NCI-H1092 treated with DMSO at 0.1 percent for 48 hours (cell line): Measurements from ENCODE around the gene S100Z.
"Not testable (repeated sequence)": the region's sequence is repeated elsewhere in the genome, so short reads cannot be mapped to it uniquely, and the experiment has no call there.

Source experiments
- DNase-seq: peaks from one replicate; lab custom pipeline; 2025; lab: John Stamatoyannopoulos, UW

The S100Z gene

DNA sequence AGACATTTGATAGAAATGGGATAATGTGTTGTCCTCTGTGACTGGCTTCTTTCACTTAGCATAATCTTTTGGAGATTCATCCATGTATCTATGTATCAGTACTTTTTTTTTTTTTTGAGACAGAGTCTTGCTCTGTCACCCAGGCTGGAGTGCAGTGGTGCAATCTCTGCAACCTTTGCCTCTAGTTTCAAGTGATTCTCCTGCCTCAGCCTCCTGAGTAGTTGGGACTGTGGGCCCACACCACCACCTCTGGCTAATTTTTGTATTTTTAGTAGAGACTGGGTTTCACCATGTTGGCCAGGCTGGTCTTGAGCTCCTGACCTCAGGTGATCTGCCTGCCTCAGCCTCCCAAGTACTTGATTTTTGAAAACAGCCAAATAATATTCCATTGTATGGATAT lies 23.4 kb upstream of the S100Z start:
- not testable (repeated sequence) for DNase-seq

GRCh38 chr5:76831110-76831452 lies 18.7 kb upstream of the S100Z start:
- no peak for DNase-seq

DNA sequence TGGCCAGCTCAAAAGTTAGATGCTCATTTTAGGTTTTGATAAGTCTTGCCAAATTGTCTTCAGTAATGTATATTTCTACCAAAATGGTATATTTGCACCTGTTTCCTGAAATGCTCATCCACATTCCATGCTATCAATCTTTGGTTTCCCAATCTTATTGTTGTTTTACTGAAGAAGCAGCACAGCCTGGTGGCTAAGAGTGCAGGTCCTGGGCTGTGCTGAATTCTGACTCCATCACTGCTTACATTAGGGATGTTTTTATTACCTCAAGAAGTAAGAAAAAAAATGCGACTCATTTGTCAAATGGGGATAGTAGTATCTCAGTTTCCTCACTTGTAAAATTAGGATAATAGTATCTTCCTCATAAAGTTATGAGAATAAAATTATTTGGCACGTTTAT lies 13.6 kb upstream of the S100Z start:
- no peak for DNase-seq

DNA sequence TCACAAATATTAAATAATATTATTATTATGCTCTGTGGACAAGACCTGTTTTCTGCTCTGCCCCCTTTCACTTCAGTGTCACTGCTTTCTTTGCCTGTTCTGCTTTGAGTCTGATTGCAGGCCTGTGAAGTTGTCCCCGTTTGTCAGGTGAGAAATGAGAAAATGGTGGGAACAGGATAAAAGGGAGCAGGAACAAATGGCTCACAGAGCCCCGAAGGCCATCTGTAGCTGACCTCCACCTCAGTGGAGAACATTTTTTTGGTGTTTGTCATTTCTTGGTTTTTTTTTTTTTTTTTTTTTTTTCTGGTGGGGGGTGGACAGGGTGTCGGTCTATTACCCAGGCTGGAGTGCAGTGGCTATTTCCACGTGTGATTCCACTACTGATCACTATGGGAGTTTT lies 13.2 kb upstream of the S100Z start:
- no peak for DNase-seq

- DNase-seq, result no peak
Observed at GRCh38 chr5:76838481-76839261, 11.1 kb upstream of the S100Z start.

DNA sequence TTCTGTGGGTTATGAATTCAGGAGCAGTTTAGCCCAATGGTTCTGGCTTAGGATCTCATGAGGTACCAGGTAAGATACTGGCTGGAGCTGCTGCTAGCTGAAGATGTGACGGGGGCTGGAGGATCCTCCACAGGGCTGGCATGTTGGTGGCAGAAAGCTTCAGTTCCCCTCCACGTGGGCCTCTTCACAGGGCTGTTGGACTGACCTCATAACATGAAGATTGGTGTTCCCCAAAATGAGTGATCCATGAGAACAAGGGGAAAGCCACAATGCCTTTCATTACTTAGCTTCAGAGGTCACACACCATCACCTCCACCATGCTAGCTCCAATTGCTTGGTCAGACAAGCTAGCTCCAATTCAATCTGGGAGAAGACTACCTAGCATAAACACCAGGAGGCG lies 8.5 kb upstream of the S100Z start:
- no peak for DNase-seq

- no peak for DNase-seq
Observed at GRCh38 chr5:76845890-76846289, 3.9 kb upstream of the S100Z start.

- DNase-seq, result no peak
Observed at GRCh38 chr5:76850543-76851145, 830 bp downstream of the S100Z start.

DNA sequence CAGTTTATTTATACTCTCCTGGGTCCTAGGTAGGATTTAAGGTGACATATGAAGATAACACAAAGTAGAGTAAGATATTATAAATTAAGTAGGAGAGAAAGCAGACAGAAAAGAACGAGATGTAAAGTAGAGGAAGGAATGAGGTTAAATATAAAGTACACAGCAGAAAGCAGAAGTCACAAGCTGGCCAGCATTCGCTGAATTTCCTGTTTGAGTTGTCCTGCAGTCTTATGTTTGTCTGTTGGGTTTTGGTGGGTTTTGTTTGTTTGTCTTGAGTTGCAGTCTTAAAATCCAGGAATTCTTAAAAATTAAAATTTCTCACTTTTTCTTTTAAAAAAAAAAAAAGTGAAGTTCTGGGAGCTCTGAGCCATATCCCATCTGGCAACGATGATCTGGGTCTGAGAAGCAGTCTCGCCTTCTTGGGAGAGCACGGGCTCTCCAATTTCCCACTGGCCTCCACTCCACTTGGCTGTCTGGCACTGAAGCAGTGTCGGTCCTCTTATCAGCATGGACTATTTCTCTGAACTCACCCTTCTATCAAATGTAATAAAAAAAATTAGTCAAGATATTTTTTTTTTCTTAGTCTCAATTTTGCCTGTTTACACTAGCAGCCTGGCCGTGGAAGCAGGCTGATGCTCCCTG lies 2.0 kb downstream of the S100Z start:
- no peak for DNase-seq

- no peak for DNase-seq
Observed at GRCh38 chr5:76852772-76853171, 3.0 kb downstream of the S100Z start.

- not testable (repeated sequence) for DNase-seq
Observed at GRCh38 chr5:76853741-76854140, 3.9 kb downstream of the S100Z start.

- DNase-seq, result no peak
Observed at GRCh38 chr5:76854644-76855043, 4.8 kb downstream of the S100Z start.

- DNase-seq, result not testable (repeated sequence)
Observed at GRCh38 chr5:76855501-76855900, 5.7 kb downstream of the S100Z start.

- DNase-seq, result no peak
Observed at GRCh38 chr5:76855961-76856360, 6.1 kb downstream of the S100Z start.

DNA sequence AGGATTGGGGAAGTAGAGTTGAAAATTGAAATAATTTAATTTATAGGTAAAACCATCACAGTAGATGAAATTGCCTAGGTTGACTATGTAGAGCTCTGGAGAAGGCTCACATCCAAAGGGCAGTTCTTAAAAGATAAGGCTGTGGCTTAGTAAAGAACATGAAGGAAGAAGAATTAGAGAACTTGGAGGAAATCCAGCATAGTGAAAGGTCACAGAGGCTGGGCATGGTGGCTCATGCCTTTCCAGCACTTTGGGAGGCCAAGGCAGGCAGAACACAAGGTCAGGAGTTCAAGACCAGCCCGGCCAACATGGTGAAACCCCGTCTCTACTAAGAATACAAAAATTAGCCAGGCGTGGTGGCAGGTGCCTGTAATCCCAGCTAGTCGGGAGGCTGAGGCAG lies 7.0 kb downstream of the S100Z start:
- DNase-seq, result not testable (repeated sequence)

DNA sequence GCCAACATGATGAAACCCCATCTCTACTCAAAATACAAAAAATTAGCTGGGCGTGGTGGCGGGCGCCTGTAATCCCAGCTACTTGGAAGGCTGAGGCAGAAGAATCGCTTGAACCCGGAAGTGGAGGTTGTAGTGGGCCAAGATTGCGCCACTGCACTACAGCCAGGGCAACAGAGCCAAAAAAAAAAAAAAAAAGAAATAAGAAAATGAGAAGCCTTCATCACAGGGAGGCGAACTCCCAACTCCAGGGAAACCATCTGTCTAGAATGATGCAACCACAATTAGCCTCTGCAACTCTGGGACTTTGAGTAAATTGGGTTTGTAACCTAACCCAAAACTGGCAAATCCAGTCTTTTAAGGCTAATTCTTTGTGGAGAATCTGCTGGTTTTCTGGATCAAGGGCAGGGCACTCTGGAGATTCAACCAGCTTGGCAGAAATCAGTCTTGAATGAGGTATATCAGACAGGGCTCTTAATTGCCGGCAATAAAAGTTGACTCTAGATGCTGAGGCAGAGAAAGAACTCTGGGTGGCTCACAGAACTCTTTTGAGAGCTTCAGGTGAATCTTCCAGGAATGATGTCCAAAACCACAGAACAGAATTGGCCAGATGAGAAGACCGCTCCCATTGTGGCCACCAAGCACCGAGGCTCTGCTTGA lies 9.9 kb downstream of the S100Z start:
- no peak for DNase-seq

DNA sequence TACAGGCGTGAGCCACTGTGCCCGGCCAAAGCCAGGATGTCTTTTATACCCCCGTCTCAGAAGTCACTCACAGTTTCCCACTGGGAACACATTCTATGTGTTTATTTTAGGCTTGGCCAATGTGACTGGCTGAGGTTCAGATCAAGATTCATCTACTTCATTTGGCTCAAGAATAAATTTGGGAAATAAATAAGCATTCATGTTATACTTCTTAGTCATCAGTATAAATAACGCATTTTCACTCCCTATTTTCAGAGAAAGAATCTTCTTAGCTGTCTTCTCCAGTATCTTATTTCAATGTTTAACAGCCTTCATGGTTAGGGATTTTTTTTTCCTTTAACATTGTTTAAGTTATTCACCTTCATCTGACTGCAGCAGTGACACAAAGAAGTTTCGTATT lies 11.8 kb downstream of the S100Z start:
- no peak for DNase-seq

DNA sequence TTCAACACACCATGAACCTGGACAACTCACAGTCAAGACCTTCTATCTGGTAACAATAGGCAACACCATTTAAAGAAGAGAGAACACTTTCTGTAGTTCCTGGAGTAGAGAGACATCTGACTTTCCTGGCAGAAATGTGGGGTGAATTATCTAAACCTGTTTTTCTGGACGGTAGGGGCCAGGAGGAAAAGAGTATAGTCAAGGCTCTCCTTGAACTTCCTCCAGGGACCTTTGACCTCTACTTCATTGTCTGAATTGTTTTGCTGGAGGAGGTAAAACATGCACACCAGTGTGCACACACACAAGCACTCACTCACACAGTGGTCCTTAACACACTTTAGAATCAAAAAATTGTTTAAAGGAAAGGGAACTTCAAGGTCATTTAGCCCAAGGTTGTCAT lies 13.2 kb downstream of the S100Z start:
- no peak for DNase-seq

DNA sequence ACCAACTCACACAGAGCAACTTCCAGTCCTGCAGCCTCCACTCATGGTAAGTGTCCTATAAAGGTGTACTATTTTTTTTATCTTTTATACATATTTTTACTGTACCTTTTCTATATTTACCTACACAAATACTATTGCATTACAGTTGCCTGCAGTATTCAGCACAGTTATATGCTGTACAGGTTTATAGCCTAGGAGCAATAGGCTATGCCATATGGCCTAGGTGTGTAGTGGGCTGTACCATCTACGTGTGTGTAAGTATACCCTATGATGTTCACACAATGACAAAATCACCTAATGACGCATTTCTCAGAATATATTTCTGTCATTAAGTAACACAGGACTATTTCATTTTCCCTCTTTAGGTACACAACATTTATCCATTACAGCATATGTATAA lies 16.7 kb downstream of the S100Z start:
- DNase-seq, result no peak

DNA sequence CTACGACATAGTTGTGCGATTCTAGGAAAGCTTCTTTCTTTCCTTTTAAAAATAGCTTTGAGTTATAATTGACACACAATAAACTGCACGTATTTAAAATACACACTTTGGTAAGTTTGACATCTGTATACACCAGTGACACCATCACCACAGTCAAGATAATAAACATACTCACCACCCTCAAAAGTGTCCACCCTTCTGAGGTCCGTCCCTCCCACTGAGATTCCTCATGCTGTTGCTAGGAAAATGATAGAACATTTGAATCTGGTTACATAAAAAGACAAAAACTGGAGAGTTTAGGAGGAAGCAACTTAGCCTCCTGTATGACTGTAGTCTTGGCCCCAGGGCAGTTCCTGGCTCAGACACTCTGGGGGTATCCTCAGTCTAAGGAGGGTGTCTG lies 17.2 kb downstream of the S100Z start:
- no peak for DNase-seq

GRCh38 chr5:76867827-76868693 lies 18.2 kb downstream of the S100Z start:
- peak; percentile 55 for DNase-seq

GRCh38 chr5:76870046-76870445 lies 20.2 kb downstream of the S100Z start:
- no peak for DNase-seq
